Stimulated activated CD8-positive, alpha-beta memory T cell treated with anti-CD3 and anti-CD28 coated beads, Interleukin-2, amount 100 ng/mL, for 1 hour (primary cell): ENCODE results near the gene ARMH3.
"Not testable (repeated sequence)": the region's sequence is repeated elsewhere in the genome, so short reads cannot be mapped to it uniquely, and the experiment has no call there.

Experiments used
- DNase-seq, 2 donors: peaks; one replicate each; pipeline ENCODE4 v3.0.0-alpha.2; 2020; ENCODE audit warnings: low read depth in 2 of 2

ARMH3 gene, protein sequence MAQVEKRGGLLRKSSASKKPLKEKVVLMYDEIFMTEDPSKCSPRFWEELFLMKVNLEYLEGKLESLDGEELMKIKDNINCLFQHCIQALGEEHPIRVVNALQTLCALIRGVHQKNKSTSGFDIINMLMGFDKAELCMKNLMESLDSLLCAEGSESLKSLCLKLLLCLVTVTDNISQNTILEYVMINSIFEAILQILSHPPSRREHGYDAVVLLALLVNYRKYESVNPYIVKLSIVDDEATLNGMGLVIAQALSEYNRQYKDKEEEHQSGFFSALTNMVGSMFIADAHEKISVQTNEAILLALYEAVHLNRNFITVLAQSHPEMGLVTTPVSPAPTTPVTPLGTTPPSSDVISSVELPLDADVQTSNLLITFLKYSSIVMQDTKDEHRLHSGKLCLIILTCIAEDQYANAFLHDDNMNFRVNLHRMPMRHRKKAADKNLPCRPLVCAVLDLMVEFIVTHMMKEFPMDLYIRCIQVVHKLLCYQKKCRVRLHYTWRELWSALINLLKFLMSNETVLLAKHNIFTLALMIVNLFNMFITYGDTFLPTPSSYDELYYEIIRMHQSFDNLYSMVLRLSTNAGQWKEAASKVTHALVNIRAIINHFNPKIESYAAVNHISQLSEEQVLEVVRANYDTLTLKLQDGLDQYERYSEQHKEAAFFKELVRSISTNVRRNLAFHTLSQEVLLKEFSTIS

DNA sequence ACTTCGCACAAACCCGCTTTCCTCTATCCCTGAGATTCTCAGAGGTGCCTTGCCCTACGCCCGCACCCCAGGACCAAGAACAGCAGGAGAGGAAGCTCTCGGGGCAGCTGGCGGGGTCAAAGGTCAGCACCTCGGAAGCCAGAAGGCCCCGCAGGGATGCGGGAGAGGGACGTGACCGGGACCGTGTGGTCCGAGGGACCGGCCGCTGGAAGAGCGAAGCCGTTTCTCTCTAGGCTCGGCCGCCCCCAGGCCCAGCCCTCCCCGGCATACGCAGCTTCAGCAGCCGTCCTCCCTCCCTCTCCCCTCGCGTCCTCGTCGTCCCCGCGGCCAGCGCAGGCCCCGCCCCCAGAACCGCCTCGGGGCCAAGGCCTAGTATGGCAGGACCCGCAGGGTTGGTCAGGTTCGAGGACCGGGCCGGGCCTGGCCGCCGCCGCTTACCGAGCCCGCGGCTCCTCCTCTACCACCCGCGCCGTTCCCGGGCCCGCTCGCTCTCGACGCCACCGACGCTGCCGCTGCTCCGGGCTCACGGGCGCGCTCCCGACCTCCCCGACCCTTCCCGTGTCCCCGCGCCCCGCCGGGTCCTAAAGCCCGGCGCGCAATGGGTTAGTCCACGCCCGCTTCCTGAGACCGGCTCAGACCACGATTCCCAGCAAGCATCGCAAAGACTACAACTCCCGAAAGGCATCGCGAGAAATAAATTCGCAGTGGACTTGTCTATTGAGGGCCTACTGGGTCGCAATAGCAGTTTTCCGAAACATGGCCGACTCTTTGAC is at the start of gene ARMH3:
Gene ARMH3 (minus strand): TSS at position 527 of the 773 bp plus-strand sequence. CDS start 16,059 bp downstream, outside the sequence.
- peak; percentile 68 to 74 for DNase-seq

GRCh38 chr10:102102421-102102820 is 46.4 kb upstream of the ARMH3 start:
- DNase-seq, result no peak

- DNase-seq, result no peak
Measured at GRCh38 chr10:102101152-102101551, 45.2 kb upstream of the ARMH3 start.

- DNase-seq, result no peak
Measured at GRCh38 chr10:102096449-102096848, 40.5 kb upstream of the ARMH3 start.

- no peak for DNase-seq
Measured at GRCh38 chr10:102090772-102091171, 34.8 kb upstream of the ARMH3 start.

- DNase-seq, result no peak
Measured at GRCh38 chr10:102086196-102086595, 30.2 kb upstream of the ARMH3 start.

DNA sequence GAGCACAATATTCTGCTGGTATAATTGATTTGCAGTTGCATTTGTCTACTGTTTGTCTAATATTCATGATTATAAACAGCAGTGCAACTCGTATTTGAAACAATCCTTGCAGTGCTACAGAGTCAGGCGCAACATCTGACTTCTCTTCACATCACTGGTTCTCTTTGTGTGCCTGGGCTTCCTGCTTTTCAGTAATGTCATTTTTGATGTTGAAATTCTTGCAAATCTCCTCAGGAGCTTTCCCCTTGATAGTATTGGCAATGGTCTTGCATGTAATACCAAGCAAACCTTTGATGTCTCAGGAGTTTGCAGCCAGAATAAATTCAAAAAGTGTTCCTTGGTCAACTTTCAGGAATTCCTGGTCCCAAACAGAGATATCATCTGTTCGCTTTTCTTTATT is 29.4 kb upstream of the ARMH3 start:
- no peak for DNase-seq

- no peak for DNase-seq
Measured at GRCh38 chr10:102083541-102083940, 27.6 kb upstream of the ARMH3 start.

GRCh38 chr10:102072673-102073527 is 16.9 kb upstream of the ARMH3 start:
- DNase-seq, result peak; percentile 65 to 66

DNA sequence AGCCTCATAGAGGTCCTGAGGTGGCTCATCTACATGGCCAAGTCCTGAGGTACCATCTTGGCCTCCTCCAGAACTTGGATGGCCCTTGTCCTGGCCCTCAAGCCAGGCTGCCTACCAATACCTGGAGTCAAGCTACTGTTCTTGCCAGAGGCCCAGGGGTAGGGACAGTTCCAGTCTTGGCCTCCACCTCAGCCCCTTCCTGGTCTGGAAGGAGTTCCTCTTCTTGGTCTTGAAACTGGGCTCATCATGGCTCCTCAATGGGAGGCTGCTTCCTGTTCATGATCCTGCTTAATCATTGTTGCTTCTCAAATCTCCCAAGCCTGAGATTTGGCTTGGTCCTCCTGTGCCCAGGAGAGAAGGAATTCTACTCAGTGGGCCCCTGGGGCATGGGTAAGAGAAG is 13.1 kb upstream of the ARMH3 start:
- no peak for DNase-seq

DNA sequence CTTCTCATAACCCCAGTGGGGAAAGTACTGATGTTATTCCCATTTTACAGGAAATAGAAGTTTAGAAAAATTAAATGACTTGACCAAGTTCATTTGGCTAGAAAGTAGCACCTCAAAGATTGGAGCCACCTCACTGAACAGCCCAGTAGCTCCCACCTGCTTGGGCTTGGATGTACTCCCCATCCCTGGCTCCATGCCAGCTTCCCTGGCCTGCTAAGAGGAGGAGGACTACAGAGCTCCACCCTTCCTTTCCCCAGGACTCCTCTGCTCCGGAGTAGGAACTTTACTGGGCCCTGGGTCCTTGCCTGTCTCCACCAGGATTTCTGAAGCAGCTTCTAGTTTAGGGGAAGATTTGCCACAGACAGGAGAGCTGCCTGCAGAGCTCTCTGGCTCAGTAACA is 12.2 kb upstream of the ARMH3 start:
- no peak for DNase-seq

GRCh38 chr10:102067091-102067916 is 11.3 kb upstream of the ARMH3 start:
- no peak for DNase-seq

DNA sequence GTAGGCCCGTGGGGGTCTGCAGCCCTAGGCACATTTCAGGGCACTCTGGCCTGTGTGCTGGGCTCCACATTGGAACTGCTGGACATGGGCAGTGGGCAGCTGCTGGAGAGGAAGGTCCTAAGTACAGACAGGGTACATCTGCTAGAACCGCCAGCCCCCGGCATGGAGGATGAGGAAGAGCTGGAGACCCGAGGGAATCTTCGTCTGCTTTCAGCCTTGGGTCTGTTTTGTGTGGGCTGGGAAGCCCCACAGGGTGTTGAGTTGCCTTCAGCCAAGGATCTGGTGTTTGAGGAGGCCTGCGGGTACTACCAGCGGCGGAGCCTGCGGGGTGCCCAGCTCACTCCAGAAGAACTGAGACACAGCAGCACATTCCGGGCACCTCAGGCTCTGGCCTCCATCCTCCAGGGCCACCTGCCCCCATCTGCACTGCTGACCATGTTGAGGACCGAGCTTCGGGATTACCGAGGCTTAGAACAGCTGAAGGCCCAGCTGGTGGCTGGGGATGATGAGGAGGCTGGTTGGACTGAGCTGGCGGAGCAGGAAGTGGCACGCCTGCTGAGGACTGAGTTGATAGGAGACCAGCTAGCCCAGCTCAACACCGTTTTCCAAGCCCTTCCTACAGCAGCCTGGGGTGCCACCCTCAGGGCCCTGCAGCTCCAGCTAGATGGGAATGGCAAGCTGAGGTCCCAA is 10.6 kb upstream of the ARMH3 start:
- no peak for DNase-seq

DNA sequence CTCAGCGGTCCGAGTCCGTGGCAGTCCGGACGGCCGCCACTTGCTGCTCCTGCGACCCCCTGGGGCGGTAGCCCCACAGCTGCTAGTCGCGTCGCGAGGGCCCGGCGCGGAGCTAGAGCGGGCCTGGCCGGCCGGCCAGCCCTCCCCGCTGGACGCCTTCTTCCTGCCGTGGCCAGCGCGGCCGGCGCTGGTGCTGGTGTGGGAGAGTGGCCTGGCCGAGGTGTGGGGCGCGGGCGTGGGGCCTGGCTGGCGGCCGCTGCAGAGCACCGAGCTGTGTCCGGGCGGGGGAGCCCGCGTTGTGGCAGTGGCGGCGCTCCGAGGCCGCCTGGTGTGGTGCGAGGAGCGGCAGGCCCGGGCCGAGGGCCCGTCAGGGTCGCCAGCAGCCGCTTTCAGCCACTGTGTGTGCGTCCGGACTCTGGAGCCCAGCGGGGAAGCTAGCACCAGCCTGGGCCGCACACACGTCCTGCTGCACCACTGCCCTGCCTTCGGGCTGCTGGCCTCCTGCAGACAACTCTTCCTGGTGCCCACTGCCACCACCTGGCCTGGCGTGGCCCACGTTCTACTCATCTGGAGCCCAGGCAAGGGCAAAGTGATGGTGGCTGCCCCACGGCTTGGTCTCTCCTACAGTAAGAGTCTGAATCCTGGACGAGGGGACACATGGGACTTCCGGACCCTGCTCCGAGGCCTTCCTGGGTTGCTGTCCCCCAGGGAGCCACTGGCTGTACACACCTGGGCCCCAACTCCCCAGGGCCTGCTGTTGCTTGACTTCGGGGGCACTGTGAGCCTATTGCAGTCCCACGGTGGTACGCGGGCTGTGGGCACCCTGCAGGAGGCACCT is 9.8 kb upstream of the ARMH3 start:
- no peak for DNase-seq

GRCh38 chr10:102064868-102065560 is 9.0 kb upstream of the ARMH3 start, which contains the start of gene HPS6:
Gene HPS6, plus strand, starts transcription at chr10:102065349. Its CDS starts 126 bp downstream, at chr10:102065475.
- DNase-seq, result peak; percentile 72 to 75

DNA sequence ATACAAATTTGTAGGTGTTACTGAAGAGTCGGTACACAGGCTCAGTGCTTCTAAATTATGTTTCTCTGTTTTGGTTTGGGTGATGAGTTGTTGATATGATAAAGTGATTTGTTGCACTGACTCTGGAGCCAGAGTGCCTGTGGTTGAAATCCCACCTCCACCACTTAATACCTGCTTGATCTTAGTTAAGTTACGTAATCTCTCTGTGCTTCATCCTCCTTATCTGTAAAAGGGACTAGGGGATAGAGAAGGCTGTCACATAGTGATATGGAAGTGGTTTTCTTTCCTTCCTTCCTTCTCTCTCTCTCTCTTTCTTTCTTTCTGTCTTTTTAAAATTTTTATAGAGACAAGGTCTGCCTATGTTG is 8.5 kb upstream of the ARMH3 start:
- no peak for DNase-seq

DNA sequence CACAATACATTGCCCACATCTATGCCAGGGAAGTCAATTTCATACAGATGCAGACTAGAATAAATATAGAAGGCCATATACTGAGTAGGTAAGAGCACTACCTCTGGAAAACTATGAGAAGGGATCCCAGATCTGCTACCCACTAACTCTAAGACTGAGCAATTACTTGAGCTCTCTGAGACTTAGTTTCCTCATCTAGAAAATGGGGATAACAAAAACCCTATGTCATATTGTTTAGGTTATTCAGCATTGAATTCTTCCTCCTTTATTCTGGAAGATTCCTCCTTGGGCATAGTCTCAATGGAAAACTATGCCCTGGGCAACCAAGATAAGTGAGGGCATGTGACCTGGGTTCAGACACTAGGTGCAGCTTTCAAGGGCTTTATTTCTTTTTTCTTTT is 4.0 kb upstream of the ARMH3 start:
- no peak for DNase-seq

GRCh38 chr10:102054881-102055646 is 909 bp downstream of the ARMH3 start:
- DNase-seq, result not testable (repeated sequence)
